Mesendoderm (in vitro differentiated cells): ENCODE measurements around the gene KDM6A.
"Not testable (repeated sequence)": the region's sequence is repeated elsewhere in the genome, so short reads cannot be mapped to it uniquely, and the experiment has no call there.

Experiments
- DNase-seq: peaks from one replicate; pipeline ENCODE4 v3.0.0; 2013
- H2AK5ac ChIP-seq: 2 replicates; pipeline ENCODE4 v1.6.1; 2013; ENCODE audit warnings: low read length, inconsistent platforms
- H2BK120ac ChIP-seq: 2 replicates; pipeline ENCODE4 v1.6.1; 2013; ENCODE audit warnings: low read depth, mild to moderate bottlenecking, low read length, moderate library complexity, mixed read lengths
- H2BK15ac ChIP-seq: replicated peaks from 2 replicates; pipeline ENCODE4 v1.6.1; 2013; ENCODE audit warnings: low read depth, mild to moderate bottlenecking, moderate library complexity
- H2BK5ac ChIP-seq: 2 replicates; pipeline ENCODE4 v1.6.1; 2013; ENCODE audit warnings: low read length, inconsistent platforms
- H3K18ac ChIP-seq: 2 replicates; pipeline ENCODE4 v1.6.1; 2013; ENCODE audit warnings: mild to moderate bottlenecking, low read length, mixed read lengths
- H3K23ac ChIP-seq: one replicate; pipeline ENCODE4 v1.6.1; 2013; ENCODE audit warnings: low read length
- H3K27ac ChIP-seq: 2 replicates; pipeline ENCODE4 v1.5.1; 2013; ENCODE audit warnings: low read depth, mild to moderate bottlenecking, inconsistent platforms, low read length, moderate library complexity
- H3K27me3 ChIP-seq: 2 replicates; pipeline ENCODE4 v1.6.1; 2013; ENCODE audit warnings: low read length, control low read depth, mild to moderate bottlenecking, inconsistent platforms; ENCODE audit not compliant: insufficient read depth, poor library complexity
- H3K36me3 ChIP-seq: 2 replicates; pipeline ENCODE4 v1.6.1; 2013; ENCODE audit warnings: low read length, inconsistent platforms; ENCODE audit not compliant: control insufficient read depth, insufficient read depth
- H3K4ac ChIP-seq: one replicate; pipeline ENCODE4 v1.6.1; 2013; ENCODE audit warnings: low read depth, mild to moderate bottlenecking, low read length, moderate library complexity
- H3K4me1 ChIP-seq: 2 replicates; pipeline ENCODE4 v1.6.1; 2013; ENCODE audit warnings: low read depth, low read length, inconsistent platforms; ENCODE audit not compliant: control insufficient read depth
- H3K4me2 ChIP-seq: 2 replicates; pipeline ENCODE4 v1.6.1; 2013; ENCODE audit warnings: low read length
- H3K4me3 ChIP-seq: 2 replicates; pipeline ENCODE4 v1.5.1; 2013; ENCODE audit warnings: mild to moderate bottlenecking, low read length
- H3K56ac ChIP-seq: one replicate; pipeline ENCODE4 v1.6.1; 2013; ENCODE audit warnings: low read length
- H3K79me1 ChIP-seq: 2 replicates; pipeline ENCODE4 v1.6.1; 2013; ENCODE audit warnings: low read length, inconsistent platforms
- H3K79me2 ChIP-seq: 2 replicates; pipeline ENCODE4 v1.6.1; 2013; ENCODE audit warnings: mild to moderate bottlenecking, low read length; ENCODE audit not compliant: control insufficient read depth, insufficient read depth
- H3K9ac ChIP-seq: 2 replicates; pipeline ENCODE4 v1.6.1; 2013; ENCODE audit warnings: low read length, inconsistent platforms
- H4K5ac ChIP-seq: one replicate; pipeline ENCODE4 v1.6.1; 2013; ENCODE audit warnings: low read length
- H4K8ac ChIP-seq: one replicate; pipeline ENCODE4 v1.6.1; 2013; ENCODE audit warnings: low read depth, mild to moderate bottlenecking, control low read depth, low read length, moderate library complexity
- WGBS: extraction: QIAGEN DNeasy Blood & Tissue Kit; methylation state at CpG from one replicate; pipeline ENCODE4 v1.1.7; 2013; ENCODE audit warnings: low lambda C conversion rate, missing lambda C conversion rate; ENCODE audit not compliant: insufficient coverage; ENCODE audit errors: extremely low coverage; 5-methylcytosine and 5-hydroxymethylcytosine counted together

KDM6A gene

GRCh38 chrX:44908153-44908552 lies 35.2 kb downstream of the KDM6A start:
- H3K4me3 ChIP-seq = no peak overlapping the region
- H4K5ac ChIP-seq = no peak overlapping the region
- no peaks in the 10 kb centered on the region for H3K4me1 ChIP-seq
- no peak overlapping the region for H2BK120ac ChIP-seq
- H3K56ac ChIP-seq = no peak overlapping the region
- no peak overlapping the region for H2BK15ac ChIP-seq
- H2BK5ac ChIP-seq = no peak overlapping the region
- H3K27me3 ChIP-seq = no peaks in the 10 kb centered on the region
- H3K36me3 ChIP-seq = no peaks in the 10 kb centered on the region
- H3K23ac ChIP-seq = no peak overlapping the region
- H3K27ac ChIP-seq = no peak overlapping the region
- peaks cover 48% of the 10 kb centered on the region for H3K79me2 ChIP-seq
- no peak overlapping the region for H2AK5ac ChIP-seq
- no peak overlapping the region for H3K18ac ChIP-seq
- H3K9ac ChIP-seq = no peak overlapping the region
- no peak overlapping the region for H3K4me2 ChIP-seq
- H4K8ac ChIP-seq = no peak overlapping the region
- no peak for DNase-seq
- no peaks in the 10 kb centered on the region for H3K79me1 ChIP-seq
- no CpG with 5 or more reads among the region's 3 CpGs for WGBS
- no peak overlapping the region for H3K4ac ChIP-seq

- Histone ChIP-seq H3K23ac (no peak overlapping the region), H3K27me3 (no peaks in the 10 kb centered on the region), H4K5ac (no peak overlapping the region), H2BK5ac (no peak overlapping the region), H3K36me3 (no peaks in the 10 kb centered on the region), H3K4ac (no peak overlapping the region), H4K8ac (no peak overlapping the region), H3K56ac (no peak overlapping the region), H3K79me2 (peaks cover 49% of the 10 kb centered on the region), H3K4me3 (no peak overlapping the region), H2BK120ac (no peak overlapping the region), H3K4me2 (no peak overlapping the region), H3K27ac (no peak overlapping the region), H3K79me1 (no peaks in the 10 kb centered on the region), H3K9ac (no peak overlapping the region), H3K4me1 (no peaks in the 10 kb centered on the region), H3K18ac (no peak overlapping the region), H2AK5ac (no peak overlapping the region), H2BK15ac (no peak overlapping the region)
- DNase-seq = no peak
- no CpG with 5 or more reads among the region's 3 CpGs for WGBS
These were observed 35.8 kb downstream of the KDM6A start for GRCh38 chrX:44908827-44909226.

- no CpG with 5 or more reads among the region's 4 CpGs for WGBS
- H3K27me3 ChIP-seq, H3K27ac ChIP-seq, DNase-seq, H3K4ac ChIP-seq, H3K79me1 ChIP-seq, H3K9ac ChIP-seq, H3K4me3 ChIP-seq, H4K5ac ChIP-seq, H3K36me3 ChIP-seq, H4K8ac ChIP-seq, H3K23ac ChIP-seq, H2BK120ac ChIP-seq, H2AK5ac ChIP-seq, H3K18ac ChIP-seq, H3K56ac ChIP-seq, H2BK15ac ChIP-seq, H2BK5ac ChIP-seq, H3K4me1 ChIP-seq, H3K4me2 ChIP-seq: not testable (repeated sequence)
- peaks cover 49% of the 10 kb centered on the region for H3K79me2 ChIP-seq
These were observed 37.5 kb downstream of the KDM6A start for GRCh38 chrX:44910508-44910907.

- not testable (repeated sequence) for H3K4me2 ChIP-seq, H3K56ac ChIP-seq, H2BK5ac ChIP-seq, H3K18ac ChIP-seq, H3K4me3 ChIP-seq, H2BK120ac ChIP-seq, H3K27ac ChIP-seq, H3K27me3 ChIP-seq, H3K9ac ChIP-seq, H3K36me3 ChIP-seq, H3K23ac ChIP-seq, DNase-seq, H4K8ac ChIP-seq, H3K4me1 ChIP-seq, H4K5ac ChIP-seq, H2AK5ac ChIP-seq, H2BK15ac ChIP-seq, H3K79me1 ChIP-seq, H3K4ac ChIP-seq
- no CpG with 5 or more reads among the region's 45 CpGs for WGBS
- H3K79me2 ChIP-seq = peaks cover 48% of the 10 kb centered on the region
These were observed 38.1 kb downstream of the KDM6A start for GRCh38 chrX:44911074-44911600.

GRCh38 chrX:44913656-44914531 lies 40.9 kb downstream of the KDM6A start:
- H3K4ac ChIP-seq = no peak overlapping the region
- no peak overlapping the region for H3K23ac ChIP-seq
- no peak overlapping the region for H4K8ac ChIP-seq
- H3K79me1 ChIP-seq = no peaks in the 10 kb centered on the region
- H3K56ac ChIP-seq = no peak overlapping the region
- peaks cover 28% of the 10 kb centered on the region for H3K79me2 ChIP-seq
- H3K18ac ChIP-seq = no peak overlapping the region
- H2BK120ac ChIP-seq = no peak overlapping the region
- H3K9ac ChIP-seq = no peak overlapping the region
- no peak overlapping the region for H3K4me2 ChIP-seq
- no peak overlapping the region for H4K5ac ChIP-seq
- no peak overlapping the region for H3K27ac ChIP-seq
- DNase-seq = no peak
- no peaks in the 10 kb centered on the region for H3K4me1 ChIP-seq
- H3K36me3 ChIP-seq = no peaks in the 10 kb centered on the region
- H3K4me3 ChIP-seq = no peak overlapping the region
- H3K27me3 ChIP-seq = no peaks in the 10 kb centered on the region
- H2AK5ac ChIP-seq = no peak overlapping the region
- H2BK15ac ChIP-seq = no peak overlapping the region
- no peak overlapping the region for H2BK5ac ChIP-seq
- no CpG with 5 or more reads among the region's 9 CpGs for WGBS
